Mesothelial cell of epicardium (in vitro differentiated cells): ENCODE data around the gene NUP85. TPM values are rescaled to one million over a fixed set of nuclear protein-coding genes. Genes with fewer than 3 reads are reported as not detected.

Source experiments
- DNase-seq, 2 experiments: peaks; one replicate each; pipeline ENCODE4 v3.0.0; 2021; ENCODE audit warnings: low spot score in 2 of 2; ENCODE audit not compliant: unreplicated experiment in 2 of 2
- H3K27ac Mint-ChIP-seq: 2 replicates; pipeline ENCODE4 v1.8.0; 2021; ENCODE audit warnings: mixed read lengths
- H3K27me3 Mint-ChIP-seq: 2 replicates; pipeline ENCODE4 v1.8.0; 2021; ENCODE audit warnings: low read depth, mixed read lengths
- H3K36me3 Mint-ChIP-seq: 2 replicates; pipeline ENCODE4 v1.8.0; 2021; ENCODE audit warnings: mixed read lengths
- H3K4me1 Mint-ChIP-seq: 2 replicates; pipeline ENCODE4 v1.8.0; 2021; ENCODE audit warnings: mixed read lengths
- H3K4me3 Mint-ChIP-seq: 2 replicates; pipeline ENCODE4 v1.8.0; 2021; ENCODE audit warnings: mild to moderate bottlenecking, moderate library complexity, mixed read lengths
- H3K9me3 Mint-ChIP-seq: 2 replicates; pipeline ENCODE4 v1.8.0; 2021; ENCODE audit warnings: mixed read lengths
- CTCF ChIP-seq: fragments of 200-600 bp; sonication (generic); IDR thresholded peaks from one replicate; pipeline ENCODE4 v1.5.0; 2021; ENCODE audit warnings: antibody characterized with exemption; ENCODE audit not compliant: unreplicated experiment
- total RNA-seq: library from RNA; stranded (reverse); gene quantifications from 3 replicates; pipeline ENCODE4 v1.2.1, GENCODE V29; 2021

NUP85 gene
- total RNA-seq, 1 donor from 2014 or later, result 79.7 TPM

GRCh38 chr17:75244133-75244866 lies 38.8 kb downstream of the NUP85 start:
- no peak for TF ChIP-seq CTCF
- no peaks in the 10 kb centered on the region for H3K9me3 Mint-ChIP-seq
- H3K36me3 Mint-ChIP-seq, result peaks cover 20% of the 10 kb centered on the region
- H3K27me3 Mint-ChIP-seq, result no peaks in the 10 kb centered on the region
- DNase-seq, result no peak
- no peaks in the 10 kb centered on the region for H3K4me1 Mint-ChIP-seq
- H3K4me3 Mint-ChIP-seq, result no peak overlapping the region
- no peak overlapping the region for H3K27ac Mint-ChIP-seq

- H3K4me1 Mint-ChIP-seq, result no peaks in the 10 kb centered on the region
- no peak for DNase-seq
- H3K9me3 Mint-ChIP-seq, result no peaks in the 10 kb centered on the region
- H3K27me3 Mint-ChIP-seq, result no peaks in the 10 kb centered on the region
- no peak overlapping the region for H3K4me3 Mint-ChIP-seq
- peaks cover 20% of the 10 kb centered on the region for H3K36me3 Mint-ChIP-seq
- TF ChIP-seq CTCF, result no peak
- H3K27ac Mint-ChIP-seq, result no peak overlapping the region
Observed at GRCh38 chr17:75245011-75245410, 39.5 kb downstream of the NUP85 start.

- H3K36me3 Mint-ChIP-seq, result peaks cover 16% of the 10 kb centered on the region
- TF ChIP-seq CTCF, result no peak
- no peaks in the 10 kb centered on the region for H3K4me1 Mint-ChIP-seq
- no peak overlapping the region for H3K4me3 Mint-ChIP-seq
- H3K9me3 Mint-ChIP-seq, result no peaks in the 10 kb centered on the region
- H3K27me3 Mint-ChIP-seq, result no peaks in the 10 kb centered on the region
- no peak for DNase-seq
- H3K27ac Mint-ChIP-seq, result no peak overlapping the region
Observed at GRCh38 chr17:75246404-75246803, 40.9 kb downstream of the NUP85 start.

GRCh38 chr17:75249564-75249963 lies 44.1 kb downstream of the NUP85 start:
- Mint-ChIP-seq H3K36me3 (peaks cover 8% of the 10 kb centered on the region), H3K4me3 (no peak overlapping the region), H3K4me1 (no peaks in the 10 kb centered on the region), H3K27ac (peak overlapping the region; percentile 4), H3K27me3 (no peaks in the 10 kb centered on the region), H3K9me3 (no peaks in the 10 kb centered on the region)
- no peak for TF ChIP-seq CTCF
- DNase-seq, result no peak

GRCh38 chr17:75250009-75250471 lies 44.6 kb downstream of the NUP85 start:
- no peak for TF ChIP-seq CTCF
- Mint-ChIP-seq H3K4me3 (no peak overlapping the region), H3K4me1 (no peaks in the 10 kb centered on the region), H3K27me3 (no peaks in the 10 kb centered on the region), H3K9me3 (no peaks in the 10 kb centered on the region), H3K27ac (peak overlapping the region; percentile 4), H3K36me3 (peaks cover 7% of the 10 kb centered on the region)
- DNase-seq, result no peak
